Stimulated activated CD4-positive, alpha-beta T cell treated with anti-CD3 and anti-CD28 coated beads, Interleukin-1b, Interleukin-23, amount 100 ng/mL, for 1 hour (primary cell): ENCODE results near the gene ENTPD6.
"Not testable (repeated sequence)": the region's sequence is repeated elsewhere in the genome, so short reads cannot be mapped to it uniquely, and the experiment has no call there.

Experiments used
- DNase-seq, 2 donors: peaks; one replicate each; pipeline ENCODE4 v3.0.0-alpha.2; 2020; ENCODE audit warnings: low read depth in 2 of 2

Gene ENTPD6

GRCh38 chr20:25223765-25224720, 28.5 kb downstream of the ENTPD6 start:
- no peak for DNase-seq

GRCh38 chr20:25224941-25225340, 29.4 kb downstream of the ENTPD6 start:
- no peak for DNase-seq

DNA sequence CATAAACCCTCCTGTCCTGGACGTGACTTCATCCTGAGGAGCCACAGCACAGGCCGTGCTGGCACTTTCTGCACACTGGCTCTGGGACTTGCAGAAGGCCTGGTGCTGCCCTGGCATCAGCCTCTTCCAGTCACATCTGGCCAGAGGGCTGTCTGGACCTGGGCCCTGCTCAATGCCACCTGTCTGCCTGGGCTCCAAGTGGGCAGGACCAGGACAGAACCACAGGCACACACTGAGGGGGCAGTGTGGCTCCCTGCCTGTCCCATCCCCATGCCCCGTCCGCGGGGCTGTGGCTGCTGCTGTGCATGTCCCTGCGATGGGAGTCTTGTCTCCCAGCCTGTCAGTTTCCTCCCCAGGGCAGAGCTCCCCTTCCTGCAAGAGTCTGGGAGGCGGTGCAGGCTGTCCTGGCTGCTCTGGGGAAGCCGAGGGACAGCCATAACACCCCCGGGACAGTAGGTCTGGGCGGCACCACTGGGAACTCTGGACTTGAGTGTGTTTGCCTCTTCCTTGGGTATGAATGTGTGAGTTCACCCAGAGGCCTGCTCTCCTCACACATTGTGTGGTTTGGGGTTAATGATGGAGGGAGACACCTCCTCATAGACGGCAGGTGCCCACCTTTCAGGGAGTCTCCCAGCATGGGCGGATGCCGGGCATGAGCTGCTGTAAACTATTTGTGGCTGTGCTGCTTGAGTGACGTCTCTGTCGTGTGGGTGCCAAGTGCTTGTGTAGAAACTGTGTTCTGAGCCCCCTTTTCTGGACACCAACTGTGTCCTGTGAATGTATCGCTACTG, 30.3 kb downstream of the ENTPD6 start:
- no peak for DNase-seq

GRCh38 chr20:25226433-25227316, 31.2 kb downstream of the ENTPD6 start:
- DNase-seq = no peak

DNA sequence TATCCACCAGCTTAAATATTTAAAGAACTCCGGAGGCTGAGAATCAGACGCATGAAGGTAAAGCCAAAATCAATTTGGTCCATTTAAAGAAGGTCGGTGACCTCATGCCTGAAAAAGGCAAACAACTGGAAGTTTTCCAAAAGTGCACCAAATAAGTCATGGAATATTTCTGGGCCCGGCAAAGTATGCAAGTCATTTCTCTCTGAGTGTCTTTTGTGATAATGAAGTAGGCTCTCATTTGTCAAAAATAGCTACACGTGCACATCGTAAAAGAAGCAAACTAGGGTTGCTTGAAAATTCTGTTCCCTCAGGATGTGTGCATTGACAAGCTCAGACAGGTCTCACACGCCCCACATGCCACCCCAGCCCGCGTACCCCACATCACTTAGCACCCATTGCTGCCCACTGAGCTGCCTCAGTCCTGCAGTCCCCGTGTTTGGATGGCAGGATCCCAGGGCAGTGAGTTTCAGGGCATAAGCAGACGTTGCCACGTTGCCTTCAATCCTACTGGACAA, 31.9 kb downstream of the ENTPD6 start:
- no peak for DNase-seq

GRCh38 chr20:25229486-25230165, 34.1 kb downstream of the ENTPD6 start:
- DNase-seq = no peak

DNA sequence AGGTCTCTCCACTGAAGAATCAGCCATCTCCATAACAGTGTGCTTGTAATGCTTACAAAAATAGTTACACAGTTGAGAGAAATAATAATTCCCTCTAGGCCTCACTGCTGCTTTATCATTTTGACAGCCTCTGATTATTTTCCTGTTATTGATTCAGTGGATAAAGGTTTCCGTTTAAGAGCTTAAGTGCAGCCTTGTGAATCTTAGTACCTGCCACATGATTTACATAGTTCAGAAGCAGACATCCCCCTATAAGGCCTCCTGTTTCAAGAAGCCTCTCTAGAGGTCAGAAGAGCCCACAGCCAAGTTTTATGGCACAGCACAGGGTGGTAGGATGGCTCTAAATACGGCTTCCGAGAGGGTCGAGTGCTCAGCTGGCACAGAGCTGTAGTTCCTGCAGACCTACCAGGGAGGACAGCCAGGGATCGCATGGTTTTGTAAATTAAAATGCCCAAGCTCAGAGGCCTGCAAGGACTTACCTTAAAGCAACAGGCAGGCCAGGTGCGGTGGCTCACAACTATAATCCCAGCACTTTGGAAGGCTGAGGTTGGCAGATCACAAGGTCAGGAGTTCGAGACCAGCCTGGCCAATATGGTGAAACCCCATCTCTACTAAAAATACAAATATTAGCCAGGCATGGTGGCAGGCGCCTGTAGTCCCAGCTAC, 34.8 kb downstream of the ENTPD6 start:
- DNase-seq = no peak

- no peak for DNase-seq
Observed at GRCh38 chr20:25233016-25233772, 37.7 kb downstream of the ENTPD6 start.

- not testable (repeated sequence) for DNase-seq
Observed at GRCh38 chr20:25234009-25234849, 38.7 kb downstream of the ENTPD6 start.

DNA sequence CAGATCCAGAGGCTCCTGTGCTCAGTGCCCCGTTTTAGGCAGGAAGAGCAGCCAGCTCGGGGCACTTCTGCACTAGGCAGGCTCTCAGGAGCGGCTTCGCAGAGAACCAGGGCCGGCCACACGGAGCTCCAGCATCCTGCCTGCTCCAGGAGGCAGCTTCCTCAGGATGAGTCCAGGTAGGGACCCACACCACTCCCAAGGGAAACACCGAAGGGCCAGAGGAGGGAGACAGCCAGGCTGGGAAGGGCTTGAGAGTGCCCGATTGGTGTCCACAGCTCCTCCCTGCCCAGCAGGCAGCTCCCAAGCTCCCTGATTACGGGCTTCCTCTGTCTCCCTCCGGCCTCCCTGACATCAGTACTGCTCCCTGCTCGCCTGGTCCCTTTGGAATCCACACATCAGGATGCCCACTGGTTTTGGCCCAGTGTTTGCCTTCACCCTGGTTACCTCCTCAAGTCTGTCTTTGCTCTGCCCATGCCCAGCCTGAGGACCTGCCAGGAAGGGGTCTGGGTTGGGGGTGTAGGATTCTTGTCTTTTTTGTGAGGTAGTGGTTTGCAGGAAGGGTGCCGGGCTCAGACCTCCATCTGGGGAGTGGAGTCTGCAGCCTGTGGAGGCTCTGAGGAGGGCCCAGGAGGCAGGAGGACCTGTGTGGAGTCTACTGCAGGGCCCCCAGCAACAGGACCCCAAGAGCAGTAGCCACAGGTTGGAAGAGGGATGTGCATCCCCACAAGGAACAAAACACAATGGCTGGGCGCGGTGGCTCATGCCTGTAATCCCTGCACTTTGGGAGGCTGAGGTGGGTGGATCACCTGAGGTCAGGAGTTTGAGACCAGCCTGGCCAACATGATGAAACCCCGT, 41.2 kb downstream of the ENTPD6 start:
- no peak for DNase-seq

- DNase-seq = no peak
Observed at GRCh38 chr20:25237610-25238318, 42.3 kb downstream of the ENTPD6 start.

GRCh38 chr20:25238319-25239037, 43.0 kb downstream of the ENTPD6 start:
- no peak for DNase-seq

DNA sequence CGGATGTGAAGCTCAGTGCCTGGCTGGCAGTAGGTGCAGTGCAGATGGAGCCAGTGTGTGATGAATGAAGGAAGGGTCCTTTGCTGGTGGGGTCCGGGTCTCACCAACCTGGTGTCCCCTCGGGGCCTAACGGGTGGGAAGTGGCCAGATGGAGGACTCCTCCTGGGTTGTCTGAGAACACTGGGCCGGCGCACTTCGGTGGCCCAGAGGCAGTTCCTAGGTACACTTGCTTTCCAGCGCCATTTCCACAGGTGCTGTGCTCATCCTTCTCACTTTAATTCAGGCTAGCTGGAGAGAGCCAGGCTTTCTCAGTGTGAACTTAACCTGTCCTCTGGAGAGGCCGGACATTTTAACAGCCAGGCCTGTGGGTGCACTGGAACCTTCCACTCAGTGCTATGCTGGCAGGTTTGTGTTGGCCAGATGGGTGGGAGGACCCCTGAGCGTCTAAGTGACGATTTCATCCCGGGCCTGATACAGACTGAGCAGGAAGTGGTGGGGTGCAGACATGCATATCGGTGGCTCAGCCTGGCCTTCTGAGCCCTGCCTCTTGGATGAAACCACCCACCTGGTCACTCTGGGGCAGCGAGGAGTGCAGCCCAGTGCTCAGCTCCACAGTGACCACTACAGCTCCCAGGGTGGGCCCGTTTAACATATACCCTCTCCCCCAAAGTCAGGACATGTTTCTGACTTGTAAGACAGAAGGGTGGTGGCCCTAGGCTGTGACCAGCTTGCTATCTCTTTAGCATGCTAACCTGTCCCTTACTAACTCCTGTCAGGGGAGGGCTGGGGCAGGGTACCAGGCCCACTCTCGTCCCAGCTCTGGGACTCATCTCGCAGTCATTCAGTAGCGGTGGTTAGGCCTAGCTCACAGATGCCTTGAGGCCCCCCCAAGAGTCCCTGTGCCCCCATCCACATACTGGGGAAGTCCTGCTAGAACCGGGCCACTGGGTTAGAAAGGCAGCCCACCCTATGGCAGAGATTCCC, 44.2 kb downstream of the ENTPD6 start:
- no peak for DNase-seq

DNA sequence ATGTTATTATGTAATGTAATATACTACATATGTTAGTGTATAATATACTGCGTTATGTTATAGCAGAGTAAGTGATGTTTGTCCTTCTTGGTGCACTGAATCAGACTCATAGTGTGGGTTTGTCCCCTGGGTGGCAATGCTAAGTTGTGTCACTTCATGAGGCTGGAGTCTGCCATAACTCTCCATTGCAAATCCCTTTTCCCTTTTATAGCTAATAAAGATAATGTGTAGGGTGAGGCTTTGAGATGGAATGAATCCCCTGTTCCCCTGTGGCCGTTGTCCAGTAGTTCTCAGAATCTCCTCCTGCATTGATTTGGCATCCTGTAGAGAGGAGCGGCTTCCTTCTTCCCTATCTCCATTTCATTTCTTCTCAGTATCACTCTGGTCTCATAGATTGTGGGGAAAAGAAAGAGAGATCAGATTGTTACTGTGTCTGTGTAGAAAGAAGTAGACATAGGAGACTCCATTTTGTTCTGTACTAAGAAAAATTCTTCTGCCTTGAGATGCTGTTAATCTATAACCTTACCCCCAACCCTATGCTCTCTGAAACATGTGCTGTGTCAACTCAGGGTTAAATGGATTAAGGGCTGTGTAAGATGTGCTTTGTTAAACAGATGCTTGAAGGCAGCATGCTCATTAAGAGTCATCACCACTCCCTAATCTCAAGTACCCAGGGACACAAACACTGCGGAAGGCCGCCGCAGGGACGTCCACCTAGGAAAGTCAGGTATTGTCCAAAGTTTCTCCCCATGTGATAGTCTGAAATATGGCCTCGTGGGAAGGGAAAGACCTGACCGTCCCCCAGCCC, 45.5 kb downstream of the ENTPD6 start:
- not testable (repeated sequence) for DNase-seq

DNA sequence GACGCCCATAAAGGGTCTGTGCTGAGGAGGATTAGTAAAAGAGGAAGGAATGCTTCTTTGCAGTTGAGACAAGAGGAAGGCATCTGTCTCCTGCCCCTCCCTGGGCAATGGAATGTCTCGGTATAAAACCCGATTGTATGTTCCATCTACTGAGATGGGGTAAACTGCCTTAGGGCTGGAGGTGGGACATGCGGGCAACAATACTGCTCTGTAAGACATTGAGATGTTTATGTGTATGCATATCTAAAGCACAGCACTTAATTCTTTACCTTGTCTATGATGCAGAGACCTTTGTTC, 46.1 kb downstream of the ENTPD6 start:
- not testable (repeated sequence) for DNase-seq
